IMR-90 (cell line): ENCODE measurements around the gene MRPS21. TPM values are rescaled to one million over a fixed set of nuclear protein-coding genes. Genes with fewer than 3 reads are reported as not detected.

Experiments
- ATAC-seq: fragments of 200-7000 bp; cut with Tn5 transposase; 2 replicates; pipeline ENCODE4 v1.9.1; 2020; ENCODE audit warnings: low read depth, mild to moderate bottlenecking, moderate library complexity
- BruUV-seq: library from RNA; stranded (reverse); fragments of 400-500 nt; replicated peaks from 2 replicates; lab custom pipeline; 2021; lab: Mats Ljungman, UMichigan
- CTCF ChIA-PET: fragments of 300-600 bp; formaldehyde crosslinking; extraction: SDS; loops from one replicate; lab custom pipeline; 2021; ENCODE audit warnings: antibody characterized with exemption; lab: Yijun Ruan, JAX
- POLR2A ChIA-PET: fragments of 300-600 bp; sonication (Branson Sonifier 250); formaldehyde crosslinking; loops from one replicate; lab custom pipeline; 2022; ENCODE audit warnings: antibody characterized with exemption; ENCODE audit not compliant: unreplicated experiment; lab: Charles Lee
- DNase-seq: peaks from one replicate; pipeline ENCODE4 v3.0.0; 2013
- H2AFZ ChIP-seq: replicated peaks from 2 replicates; pipeline ENCODE3; 2013; ENCODE audit warnings: low read length, mild to moderate bottlenecking; ENCODE audit not compliant: poor library complexity
- H2AK5ac ChIP-seq: 2 replicates; pipeline ENCODE4 v1.6.1; 2013; ENCODE audit warnings: low read depth, low read length, inconsistent platforms
- H2AK9ac ChIP-seq: replicated peaks from 2 replicates; pipeline ENCODE3; 2013; ENCODE audit warnings: mild to moderate bottlenecking, low read depth, low read length, moderate library complexity; ENCODE audit not compliant: poor library complexity
- H2BK120ac ChIP-seq: 2 replicates; pipeline ENCODE4 v1.6.1; 2013; ENCODE audit warnings: low read depth, low read length, inconsistent platforms
- H2BK15ac ChIP-seq: 3 replicates; pipeline ENCODE4 v1.6.1; 2013; ENCODE audit warnings: low read depth, low read length, inconsistent platforms
- H2BK20ac ChIP-seq: 2 replicates; pipeline ENCODE4 v1.6.1; 2013; ENCODE audit warnings: low read depth, mild to moderate bottlenecking, inconsistent platforms, low read length, moderate library complexity
- H2BK5ac ChIP-seq: 2 replicates; pipeline ENCODE4 v1.6.1; 2013; ENCODE audit warnings: mild to moderate bottlenecking, low read depth, low read length, inconsistent platforms; ENCODE audit not compliant: poor library complexity, severe bottlenecking
- H3K14ac ChIP-seq: replicated peaks from 2 replicates; pipeline ENCODE4 v1.6.1; 2013; ENCODE audit warnings: low read depth, low read length, inconsistent platforms
- H3K18ac ChIP-seq: 2 replicates; pipeline ENCODE4 v1.6.1; 2013; ENCODE audit warnings: low read depth, low read length, control low read depth
- H3K23ac ChIP-seq: 2 replicates; pipeline ENCODE4 v1.6.1; 2013; ENCODE audit warnings: low read depth, low read length, inconsistent platforms
- H3K27ac ChIP-seq: 2 replicates; pipeline ENCODE4 v1.5.1; 2013; ENCODE audit warnings: mild to moderate bottlenecking, control low read depth, low read length; ENCODE audit not compliant: insufficient read depth
- H3K27me3 ChIP-seq: 2 replicates; pipeline ENCODE4 v1.6.1; 2013; ENCODE audit warnings: low read length; ENCODE audit not compliant: control insufficient read depth, insufficient read depth
- H3K36me3 ChIP-seq: 2 replicates; pipeline ENCODE4 v1.6.1; 2013; ENCODE audit warnings: low read length, mixed read lengths; ENCODE audit not compliant: control insufficient read depth, insufficient read depth
- H3K4ac ChIP-seq: 2 replicates; pipeline ENCODE4 v1.6.1; 2013; ENCODE audit warnings: low read depth, low read length, inconsistent platforms
- H3K4me1 ChIP-seq: 2 replicates; pipeline ENCODE4 v1.6.1; 2013; ENCODE audit warnings: low read length, mixed read lengths; ENCODE audit not compliant: control insufficient read depth, insufficient read depth
- H3K4me2 ChIP-seq: 2 replicates; pipeline ENCODE4 v1.6.1; 2013; ENCODE audit warnings: low read depth, mild to moderate bottlenecking, control low read depth, low read length, moderate library complexity
- H3K4me3 ChIP-seq: 2 replicates; pipeline ENCODE4 v1.5.1; 2013; ENCODE audit warnings: low read depth, mild to moderate bottlenecking, control low read depth, low read length, moderate library complexity; ENCODE audit not compliant: insufficient read depth
- H3K56ac ChIP-seq: 2 replicates; pipeline ENCODE4 v1.6.1; 2013; ENCODE audit warnings: low read length, inconsistent platforms; ENCODE audit not compliant: insufficient read depth; ENCODE audit errors: extremely low read depth
- H3K79me1 ChIP-seq, 2 experiments: 2 replicates each; pipeline ENCODE4 v1.6.1; 2013; ENCODE audit warnings: low read length in 2 of 2, inconsistent platforms in 1 of 2, low read depth in 1 of 2
- H3K9ac ChIP-seq: 2 replicates; pipeline ENCODE4 v1.6.1; 2013; ENCODE audit warnings: low read depth, low read length, control low read depth
- H3K9me1 ChIP-seq: 2 replicates; pipeline ENCODE4 v1.6.1; 2013; ENCODE audit warnings: low read length, inconsistent platforms; ENCODE audit not compliant: insufficient read depth
- H3K9me3 ChIP-seq: 2 replicates; pipeline ENCODE4 v1.6.1; 2013; ENCODE audit warnings: low read length; ENCODE audit not compliant: control insufficient read depth, insufficient read depth
- H4K20me1 ChIP-seq: 2 replicates; pipeline ENCODE4 v1.6.1; 2013; ENCODE audit warnings: low read length, inconsistent platforms; ENCODE audit not compliant: insufficient read depth
- H4K5ac ChIP-seq: 2 replicates; pipeline ENCODE4 v1.6.1; 2013; ENCODE audit warnings: mild to moderate bottlenecking, low read depth, low read length, control low read depth
- H4K8ac ChIP-seq, 2 experiments: 2 replicates each; pipeline ENCODE4 v1.6.1; 2013; ENCODE audit warnings: low read depth in 2 of 2, low read length in 2 of 2, control low read depth in 1 of 2, inconsistent platforms in 1 of 2
- H4K91ac ChIP-seq: 2 replicates; pipeline ENCODE4 v1.6.1; 2013; ENCODE audit warnings: low read depth, low read length, inconsistent platforms; ENCODE audit not compliant: insufficient read depth
- BHLHE40 ChIP-seq: fragments of 150-350 bp; IDR thresholded peaks from 2 replicates; pipeline ENCODE4 v1.6.1; 2016; ENCODE audit warnings: mild to moderate bottlenecking, low read depth, low read length
- CHD1 ChIP-seq: IDR thresholded peaks from 2 replicates; pipeline ENCODE4 v1.6.1; 2012; ENCODE audit warnings: low read depth, low read length, improper control_type of control experiment
- MAZ ChIP-seq: IDR thresholded peaks from 2 replicates; pipeline ENCODE4 v1.6.1; 2012; ENCODE audit warnings: low read depth, mild to moderate bottlenecking, low read length, improper control_type of control experiment, moderate library complexity, borderline replicate concordance
- MXI1 ChIP-seq: IDR thresholded peaks from 2 replicates; pipeline ENCODE4 v1.6.1; 2012; ENCODE audit warnings: low read depth, mild to moderate bottlenecking, low read length, moderate library complexity, borderline replicate concordance
- NFE2L2 ChIP-seq: fragments of 150-350 bp; IDR thresholded peaks from 2 replicates; pipeline ENCODE4 v1.6.1; 2016; ENCODE audit warnings: low read depth, mild to moderate bottlenecking, low read length
- POLR2A ChIP-seq: IDR thresholded peaks from 2 replicates; pipeline ENCODE4 v1.6.1; 2012; ENCODE audit warnings: mild to moderate bottlenecking, low read depth, low read length
- WGBS, 2 experiments: methylation state at CpG; one replicate each; pipeline versions ENCODE4 v1.1.5 to v1.1.7; 2013; ENCODE audit warnings: missing lambda C conversion rate in 2 of 2; ENCODE audit not compliant: insufficient read length in 1 of 2; ENCODE audit errors: extremely low coverage in 2 of 2; 5-methylcytosine and 5-hydroxymethylcytosine counted together
- dilution Hi-C: fragments of 300-500 bp; cut with HindIII; formaldehyde crosslinking; loops from one replicate; pipeline ENCODE4 v1.14.3; 2018; ENCODE audit warnings: low sequenced_read_pairs; ENCODE audit not compliant: unreplicated experiment
- in situ Hi-C: fragments of 300-500 bp; cut with MboI; formaldehyde crosslinking; loops from 3 replicates; pipeline ENCODE4 v1.14.3; 2019; ENCODE audit warnings: low sequenced_read_pairs, inconsistent platforms, mixed read lengths
- intact Hi-C: fragments of 100-400 bp; cut with micrococcal nuclease; formaldehyde crosslinking; loops from 2 replicates; pipeline ENCODE4 v1.10.0; 2022
- polyA plus RNA-seq, 3 experiments: library from polyadenylated mRNA; depleted of rRNA; stranded (reverse); fragments of >200 nt; gene quantifications; 2 replicates each; pipeline ENCODE4 v1.2.3, GENCODE V29; 2012; ENCODE audit warnings: low replicate concordance in 1 of 3
- total RNA-seq: library from RNA; depleted of rRNA; stranded (reverse); fragments of >200 nt; gene quantifications from 2 replicates; pipeline ENCODE4 v1.2.3, GENCODE V29; 2012

The MRPS21 gene
- total and polyA plus RNA-seq, 2 of the 4 experiments (the other 2 are of a cell fraction): 52.3 to 74.6 TPM

- POLR2A ChIA-PET: interaction anchor here (1.0 to 1.2 kb wide), 2 partner anchors 16 to 260 kb away, joined by 5 to 6 read pairs; partner anchors contain the start of genes C1orf54 and FALEC
- no peak for DNase-seq
- H2BK20ac ChIP-seq: peak overlapping the region; percentile 41; the same call in 1 of the 2 replicates
- no peak overlapping the region for H3K18ac ChIP-seq
- dilution Hi-C loops: no loop called here
- H3K9me1 ChIP-seq: peaks cover 3% of the 10 kb centered on the region; the same call in 1 of the 2 replicates
- H3K14ac ChIP-seq: peak overlapping the region; percentile 72
- no peak overlapping the region for H2BK5ac ChIP-seq
- no peaks in the 10 kb centered on the region for H4K20me1 ChIP-seq
- no peak overlapping the region for H3K4me3 ChIP-seq
- H2BK120ac ChIP-seq: peak overlapping the region; percentile 57
- peak overlapping the region; percentile 31; the same call in 1 of the 2 replicates for H3K9ac ChIP-seq
- peak overlapping the region; percentile 64 for H3K4me2 ChIP-seq
- BruUV-seq: no TSS peak
- H3K4ac ChIP-seq: peak overlapping the region; percentile 79
- no peaks in the 10 kb centered on the region for H3K79me1 ChIP-seq
- H3K23ac ChIP-seq: peak overlapping the region; percentile 60
- intact Hi-C loops: loop anchor here (1.0 to 5.0 kb wide), 2 partner anchors 25 to 306 kb away; no protein-coding TSS in a partner anchor
- H2AK9ac ChIP-seq: peak overlapping the region; percentile 38
- peak overlapping the region in 1 of 2 experiments; percentile 84; a peak in 2 of 4 replicates for H4K8ac ChIP-seq
- H3K9me3 ChIP-seq: no peaks in the 10 kb centered on the region
- in situ Hi-C loops: no loop called here
- WGBS, 2 experiments: 5% methylated on average over 4 of the region's 14 CpGs; no CpG with 5 or more reads in 1 of the 2 experiments
- peak; percentile 19 for ATAC-seq
- no peak overlapping the region for H3K27ac ChIP-seq
- peak overlapping the region; percentile 21; the same call in 1 of the 2 replicates for H4K5ac ChIP-seq
- peak overlapping the region; percentile 83 for H2AFZ ChIP-seq
- no peak overlapping the region for H2AK5ac ChIP-seq
- no peaks in the 10 kb centered on the region for H3K36me3 ChIP-seq
- peaks cover 24% of the 10 kb centered on the region for H3K4me1 ChIP-seq
- CTCF ChIA-PET: interaction anchor here (0.5 to 2.2 kb wide), 11 partner anchors 12 to 314 kb away, joined by 3 to 31 read pairs (median 4); partner anchors contain the start of genes C1orf54, CIART and RPRD2
- no peak overlapping the region; the same call in 2 of the 3 replicates for H2BK15ac ChIP-seq
- H3K27me3 ChIP-seq: no peaks in the 10 kb centered on the region
- TF ChIP-seq POLR2A (no peak), MAZ (no peak), NFE2L2 (no peak), CHD1 (no peak), BHLHE40 (no peak), MXI1 (no peak)
- H3K56ac ChIP-seq: no peak overlapping the region
- no peak overlapping the region for H4K91ac ChIP-seq
Measured at GRCh38 chr1:150256554-150257341, 36.9 kb upstream of the MRPS21 start.
